RWPE1 (cell line): Measurements from ENCODE around the gene EEIG1.

Source experiments
- CTCF ChIA-PET: fragments of 350-600 bp; sonication (Branson Sonifier 250); formaldehyde crosslinking; extraction: SDS; loops from one replicate; lab custom pipeline; 2021; lab: Yijun Ruan, JAX
- POLR2A ChIA-PET: fragments of 400-600 bp; formaldehyde crosslinking; extraction: SDS; loops from one replicate; lab custom pipeline; 2020; ENCODE audit warnings: antibody characterized with exemption; ENCODE audit not compliant: low non-redundant PET; lab: Yijun Ruan, JAX
- DNase-seq: peaks from one replicate; pipeline ENCODE4 v3.0.0; 2012; ENCODE audit warnings: low spot score
- H3K27ac ChIP-seq: fragments of 450-650 bp; 2 replicates; pipeline ENCODE4 v1.5.1; 2017
- TF ChIP-seq, protein P1 (sequence below): fragments of 450-650 bp; conservative IDR thresholded peaks from 2 replicates; pipeline ENCODE4 v1.5.1; 2017; ENCODE audit warnings: low read depth, mild to moderate bottlenecking

EEIG1 gene

DNA sequence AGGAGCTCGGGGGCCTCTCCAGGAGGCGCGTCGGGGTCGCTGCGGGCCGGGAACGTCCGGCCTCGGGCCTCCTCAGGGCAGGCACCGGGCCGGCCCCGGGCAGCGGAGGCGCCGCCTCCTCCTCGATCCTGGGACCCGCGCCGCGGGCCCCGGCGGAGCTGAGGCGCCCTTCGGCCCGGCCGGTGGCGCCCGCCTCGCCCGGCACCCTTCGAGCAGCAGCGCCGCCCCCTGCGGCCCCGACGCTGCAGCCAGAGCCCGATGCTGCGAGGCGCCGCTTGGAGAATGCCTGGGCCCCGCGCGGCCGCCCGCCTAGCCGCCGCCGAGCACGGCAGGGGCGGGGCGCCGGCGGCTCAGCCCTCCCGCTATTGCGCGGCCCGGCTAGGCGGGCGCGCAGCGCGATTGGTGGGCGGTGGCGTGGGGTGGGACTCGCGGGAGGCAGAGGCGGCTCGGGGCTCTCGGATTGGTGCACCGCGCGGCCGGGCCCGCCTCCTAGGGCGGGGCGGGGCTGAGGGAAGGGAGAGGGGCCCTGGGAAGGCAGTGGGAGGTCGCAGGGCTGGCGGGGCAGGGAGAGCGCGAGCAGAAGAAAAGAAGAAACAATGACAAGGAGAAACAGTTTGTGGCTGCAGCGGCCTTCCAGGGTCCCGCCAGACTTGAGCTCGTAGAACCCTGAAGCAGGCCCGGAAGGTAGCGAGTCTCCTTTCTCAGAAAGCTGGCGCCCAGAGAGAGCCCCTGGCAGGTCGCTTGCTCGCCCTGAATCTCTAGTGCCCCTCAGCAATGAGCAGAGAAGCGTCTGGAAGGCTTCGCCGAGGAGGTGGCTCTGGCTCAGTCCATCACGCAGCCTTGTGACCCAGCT is at the start of gene EEIG1:
EEIG1 (minus strand) TSS at position 284 of the 853 bp plus-strand sequence. CDS start 852 bp downstream, outside the sequence.
- TF ChIP-seq, protein P1, sequence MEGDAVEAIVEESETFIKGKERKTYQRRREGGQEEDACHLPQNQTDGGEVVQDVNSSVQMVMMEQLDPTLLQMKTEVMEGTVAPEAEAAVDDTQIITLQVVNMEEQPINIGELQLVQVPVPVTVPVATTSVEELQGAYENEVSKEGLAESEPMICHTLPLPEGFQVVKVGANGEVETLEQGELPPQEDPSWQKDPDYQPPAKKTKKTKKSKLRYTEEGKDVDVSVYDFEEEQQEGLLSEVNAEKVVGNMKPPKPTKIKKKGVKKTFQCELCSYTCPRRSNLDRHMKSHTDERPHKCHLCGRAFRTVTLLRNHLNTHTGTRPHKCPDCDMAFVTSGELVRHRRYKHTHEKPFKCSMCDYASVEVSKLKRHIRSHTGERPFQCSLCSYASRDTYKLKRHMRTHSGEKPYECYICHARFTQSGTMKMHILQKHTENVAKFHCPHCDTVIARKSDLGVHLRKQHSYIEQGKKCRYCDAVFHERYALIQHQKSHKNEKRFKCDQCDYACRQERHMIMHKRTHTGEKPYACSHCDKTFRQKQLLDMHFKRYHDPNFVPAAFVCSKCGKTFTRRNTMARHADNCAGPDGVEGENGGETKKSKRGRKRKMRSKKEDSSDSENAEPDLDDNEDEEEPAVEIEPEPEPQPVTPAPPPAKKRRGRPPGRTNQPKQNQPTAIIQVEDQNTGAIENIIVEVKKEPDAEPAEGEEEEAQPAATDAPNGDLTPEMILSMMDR: no peak
- peak within 1 kb of the TSS; percentile 100 for H3K27ac ChIP-seq
- ChIA-PET POLR2A (interaction anchor here (0.6 to 2.6 kb wide), 4 partner anchors 10 to 46 kb away, joined by 3 to 9 read pairs (median 6); no protein-coding TSS in a partner anchor), CTCF (interaction anchor here (0.8 to 2.1 kb wide), 6 partner anchors 13 to 54 kb away, joined by 3 to 9 read pairs (median 4); no protein-coding TSS in a partner anchor)
- DNase-seq: peak; percentile 99

- no peak overlapping the region for H3K27ac ChIP-seq
Observed at GRCh38 chr9:128027705-128028104, 46.9 kb upstream of the EEIG1 start.

GRCh38 chr9:128026773-128027541 is 46.2 kb upstream of the EEIG1 start:
- no peak for DNase-seq
- ChIA-PET POLR2A (interaction anchor here (0.7 kb wide), 1 partner anchor 47 kb away, joined by 5 read pairs; the partner anchor contains the start of gene EEIG1), CTCF (interaction anchor here (0.9 to 1.0 kb wide), 2 partner anchors 9 to 83 kb away, joined by 4 to 5 read pairs; no protein-coding TSS in a partner anchor)
- TF ChIP-seq, protein P1: no peak
- H3K27ac ChIP-seq: peak overlapping the region; percentile 31

More at GRCh38 chr9:128027705-128028104, 46.9 kb upstream of the EEIG1 start:
- DNase-seq: no peak
- CTCF ChIA-PET: interaction anchor here (0.5 to 1.0 kb wide), 2 partner anchors 84 to 411 kb away, joined by 3 to 5 read pairs; no protein-coding TSS in a partner anchor
- TF ChIP-seq, protein P1: no peak
- POLR2A ChIA-PET: interaction anchor here (0.7 kb wide), 1 partner anchor 47 kb away, joined by 5 read pairs; the partner anchor contains the start of gene EEIG1

DNA sequence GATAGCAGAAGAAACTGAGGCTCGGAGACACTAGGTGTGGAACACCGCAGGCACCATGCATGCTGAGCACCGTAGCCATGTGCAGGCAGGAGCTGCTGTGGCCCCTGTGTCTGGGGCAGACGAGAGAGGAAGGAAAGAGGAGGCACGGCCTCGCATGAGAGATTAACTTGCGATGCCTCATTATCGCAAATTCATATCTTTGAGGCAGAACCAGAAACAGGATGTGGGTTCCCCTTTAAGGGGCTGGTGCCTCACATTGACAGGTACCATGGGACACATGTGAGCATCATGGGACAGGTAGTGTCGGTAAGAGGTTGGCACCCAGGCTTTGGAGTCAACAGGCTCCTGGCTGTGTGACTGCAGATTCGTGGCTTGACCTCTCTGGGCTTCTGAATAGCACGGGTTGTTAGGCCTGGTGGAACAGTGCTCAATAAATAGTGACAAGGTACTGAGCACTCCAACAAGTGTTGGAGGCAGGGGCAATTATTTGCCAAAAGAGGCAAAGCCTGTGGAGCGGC is 45.5 kb upstream of the EEIG1 start:
- DNase-seq: no peak
- CTCF ChIA-PET: interaction anchor here (0.9 kb wide), 1 partner anchor 9 kb away, joined by 4 read pairs; no protein-coding TSS in a partner anchor

GRCh38 chr9:128025736-128026135 is 44.9 kb upstream of the EEIG1 start:
- ChIA-PET POLR2A (no interaction called here), CTCF (interaction anchor here (0.7 to 1.1 kb wide), 3 partner anchors 27 to 100 kb away, joined by 3 to 5 read pairs (median 3); no protein-coding TSS in a partner anchor)
- TF ChIP-seq, protein P1: no peak
- no peak overlapping the region for H3K27ac ChIP-seq
- DNase-seq: no peak

More for the DNA sequence above, 45.5 kb upstream of the EEIG1 start:
- POLR2A ChIA-PET: no interaction called here
- TF ChIP-seq, protein P1: no peak
- peak overlapping the region; percentile 31; the same call in 1 of the 2 replicates for H3K27ac ChIP-seq
